AG09319 (cell line): ENCODE results near the gene BRIP1.
"Not testable (repeated sequence)": the region's sequence is repeated elsewhere in the genome, so short reads cannot be mapped to it uniquely, and the experiment has no call there.

Experiments used
- DNase-seq: peaks from one replicate; pipeline ENCODE4 v3.0.0-alpha.2; 2010; ENCODE audit warnings: low read depth; ENCODE audit errors: extremely low read depth
- TF ChIP-seq, protein P1 (sequence below): IDR thresholded peaks from 2 replicates; pipeline ENCODE4 v1.5.1; 2011; ENCODE audit warnings: low read depth, mild to moderate bottlenecking, inconsistent platforms, low read length, moderate library complexity

BRIP1 gene

DNA sequence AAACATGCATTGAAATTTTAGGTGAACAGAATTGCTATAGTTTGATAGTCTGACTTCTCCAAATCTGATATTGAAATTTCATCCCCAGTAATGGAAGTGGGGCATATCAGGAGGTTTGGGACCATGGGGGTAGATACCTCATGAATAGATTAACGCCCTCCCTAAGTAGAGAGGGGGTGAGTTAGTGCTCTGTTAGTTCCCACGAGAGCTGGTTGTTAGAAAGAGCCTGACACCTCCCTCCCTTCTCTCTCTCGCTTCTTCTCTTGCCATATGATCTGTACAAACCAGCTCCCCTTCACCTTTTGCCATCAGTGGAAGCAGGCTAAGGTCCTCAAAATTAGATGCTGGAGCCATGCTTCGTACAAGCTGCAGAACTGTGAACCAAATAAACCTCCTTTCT, 78.8 kb downstream of the BRIP1 start:
- TF ChIP-seq, protein P1, sequence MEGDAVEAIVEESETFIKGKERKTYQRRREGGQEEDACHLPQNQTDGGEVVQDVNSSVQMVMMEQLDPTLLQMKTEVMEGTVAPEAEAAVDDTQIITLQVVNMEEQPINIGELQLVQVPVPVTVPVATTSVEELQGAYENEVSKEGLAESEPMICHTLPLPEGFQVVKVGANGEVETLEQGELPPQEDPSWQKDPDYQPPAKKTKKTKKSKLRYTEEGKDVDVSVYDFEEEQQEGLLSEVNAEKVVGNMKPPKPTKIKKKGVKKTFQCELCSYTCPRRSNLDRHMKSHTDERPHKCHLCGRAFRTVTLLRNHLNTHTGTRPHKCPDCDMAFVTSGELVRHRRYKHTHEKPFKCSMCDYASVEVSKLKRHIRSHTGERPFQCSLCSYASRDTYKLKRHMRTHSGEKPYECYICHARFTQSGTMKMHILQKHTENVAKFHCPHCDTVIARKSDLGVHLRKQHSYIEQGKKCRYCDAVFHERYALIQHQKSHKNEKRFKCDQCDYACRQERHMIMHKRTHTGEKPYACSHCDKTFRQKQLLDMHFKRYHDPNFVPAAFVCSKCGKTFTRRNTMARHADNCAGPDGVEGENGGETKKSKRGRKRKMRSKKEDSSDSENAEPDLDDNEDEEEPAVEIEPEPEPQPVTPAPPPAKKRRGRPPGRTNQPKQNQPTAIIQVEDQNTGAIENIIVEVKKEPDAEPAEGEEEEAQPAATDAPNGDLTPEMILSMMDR = no peak
- DNase-seq = no peak

DNA sequence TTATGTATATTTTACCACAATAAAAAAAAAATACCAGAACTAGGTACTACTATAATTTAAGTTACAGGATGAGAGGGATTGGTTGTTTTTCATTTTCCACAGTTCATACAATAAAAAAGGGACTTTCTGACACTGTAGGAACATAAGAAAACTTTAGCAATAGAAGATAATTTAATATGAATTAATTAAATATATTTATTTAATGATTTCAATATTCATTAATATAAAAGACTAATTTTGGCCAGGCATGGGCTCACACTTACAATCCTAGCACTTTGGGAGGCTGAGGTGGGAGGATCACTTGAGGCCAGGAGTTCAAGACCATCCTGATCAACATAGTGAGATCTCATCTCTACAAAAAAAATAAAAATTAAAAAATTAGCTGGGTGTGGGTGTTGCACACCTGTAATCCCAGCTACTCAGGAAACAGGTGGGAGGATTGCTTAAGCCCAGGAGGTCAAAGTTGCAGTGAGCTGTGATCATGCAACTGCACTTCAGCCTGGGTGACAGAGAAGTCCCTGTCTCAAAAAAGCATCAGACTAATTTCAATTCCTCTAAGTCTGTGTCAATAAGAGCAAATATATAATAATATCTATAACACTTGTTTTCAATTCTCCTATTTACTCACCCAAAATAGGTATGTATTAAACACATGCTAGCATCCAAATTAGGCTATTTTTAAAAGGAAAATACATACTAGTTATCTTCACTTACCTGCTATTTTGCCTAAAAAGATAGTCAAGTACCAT, 79.6 kb downstream of the BRIP1 start:
- TF ChIP-seq, protein P1 = no peak

DNA sequence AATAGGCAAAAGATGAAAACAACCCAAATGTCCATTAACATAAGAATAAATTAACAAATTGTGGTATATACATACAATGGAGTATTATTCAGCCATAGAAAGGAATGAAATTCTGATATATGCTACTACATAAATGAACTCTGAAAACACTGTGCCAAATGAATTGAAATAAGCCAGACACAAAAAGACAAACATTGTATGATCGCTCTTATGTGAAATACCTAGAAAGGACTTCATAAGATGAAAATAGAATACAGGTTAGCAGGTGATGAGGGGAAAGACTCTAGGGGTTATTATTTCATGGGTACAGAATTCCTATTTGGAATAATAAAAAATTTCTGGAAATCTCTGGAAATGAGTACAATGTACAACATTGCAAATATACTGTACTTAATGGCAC, 80.2 kb downstream of the BRIP1 start:
- DNase-seq = no peak
- TF ChIP-seq, protein P1 = no peak

More for the DNA sequence above, 79.6 kb downstream of the BRIP1 start:
- DNase-seq = no peak

DNA sequence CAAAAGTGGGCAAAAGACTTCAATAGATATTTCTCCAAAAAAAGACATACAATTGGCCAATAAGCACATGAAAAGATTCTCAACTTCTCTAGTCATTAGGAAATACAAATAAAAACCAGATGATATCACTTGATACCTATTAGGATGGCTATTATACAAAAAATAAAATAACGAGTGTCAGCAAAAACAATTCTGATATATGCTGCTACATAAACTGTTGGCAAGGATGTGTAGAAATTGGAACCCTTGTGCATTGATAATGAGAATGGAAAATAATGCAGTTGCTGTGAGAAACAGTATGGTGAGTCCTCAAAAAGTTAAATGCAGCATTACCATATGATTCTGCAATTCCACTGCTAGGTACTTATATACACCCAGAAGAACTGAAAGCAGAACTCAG, 80.6 kb downstream of the BRIP1 start:
- no peak for DNase-seq

DNA sequence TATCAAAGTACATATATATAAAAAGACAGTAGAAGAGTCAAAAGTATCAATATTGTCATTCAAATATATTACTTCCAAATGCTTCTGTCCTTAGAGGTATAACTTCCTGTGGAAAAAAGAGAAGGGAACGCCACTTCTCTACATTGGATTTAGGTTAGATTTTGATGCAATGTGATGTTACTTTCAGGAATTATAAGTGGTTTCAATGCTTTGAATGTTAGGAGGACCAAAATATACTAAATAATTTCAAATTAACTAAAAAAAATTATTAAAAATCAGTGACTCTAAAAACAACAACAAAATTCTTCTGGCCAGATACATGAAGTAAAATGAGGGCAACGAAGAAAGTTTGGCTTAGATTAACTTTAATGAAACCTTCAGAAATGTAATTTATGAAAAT, 88.0 kb downstream of the BRIP1 start:
- DNase-seq = no peak
- TF ChIP-seq, protein P1 = no peak

More for the DNA sequence above, 80.6 kb downstream of the BRIP1 start:
- TF ChIP-seq, protein P1 = no peak

DNA sequence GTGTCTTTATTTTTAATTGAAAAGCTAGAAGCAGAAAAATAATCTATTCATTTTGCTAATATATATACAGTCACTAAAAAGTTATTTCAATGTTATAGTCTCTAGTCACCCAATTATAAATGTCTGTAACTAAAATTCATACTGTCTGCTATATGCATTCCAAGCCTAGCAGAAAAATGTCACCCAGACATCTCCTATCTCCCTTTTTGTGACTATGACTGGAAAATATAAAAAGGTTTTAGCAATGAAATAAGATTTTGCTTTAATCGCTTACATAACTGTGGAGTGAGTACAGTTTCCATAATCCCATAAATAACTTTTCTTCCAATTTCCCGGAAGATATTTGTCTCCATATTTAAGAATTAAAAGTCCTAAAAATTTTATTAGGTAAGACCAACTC, 88.6 kb downstream of the BRIP1 start:
- TF ChIP-seq, protein P1 = no peak
- DNase-seq = no peak

DNA sequence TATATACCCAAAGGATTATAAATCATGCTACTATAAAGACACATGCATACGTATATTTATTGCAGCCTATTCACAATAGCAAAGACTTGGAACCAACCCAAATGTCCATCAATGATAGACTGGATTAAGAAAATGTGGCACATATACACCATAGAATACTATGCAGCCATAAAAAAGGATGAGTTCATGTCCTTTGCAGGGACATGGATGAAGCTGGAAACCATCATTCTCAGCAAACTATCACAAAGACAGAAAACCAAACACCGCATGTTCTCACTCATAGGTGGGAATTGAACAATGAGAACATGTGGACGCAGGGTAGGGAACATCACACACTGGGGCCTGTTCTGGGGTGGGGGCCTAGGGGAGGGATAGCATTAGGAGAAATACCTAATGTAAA, 89.2 kb downstream of the BRIP1 start:
- DNase-seq = not testable (repeated sequence)
